Measurements from ENCODE around the gene P2RY8. TPM values are rescaled to one million over a fixed set of nuclear protein-coding genes. Genes with fewer than 3 reads are reported as not detected.

The P2RY8 gene
- polyA plus RNA-seq, 3 donors, result 18.9 to 40.0 (median 33.3) TPM

GRCh38 chrX:1450361-1451161 lies 86.4 kb downstream of the P2RY8 start:
- intact Hi-C loops (cut with micrococcal nuclease), result loop anchor here (5.0 to 10.0 kb wide), 6 partner anchors 57 to 1154 kb away; partner anchors contain the start of genes P2RY8 (in 1 of the 2) and SLC25A6 (in 1 of the 2)
- H3K4me2 ChIP-seq (replicated peaks; ENCODE audit: extremely low read depth, low read length, poor library complexity, severe bottlenecking), result no peak overlapping the region
- peaks cover 8% of the 10 kb centered on the region for H3K4me1 Mint-ChIP-seq

GRCh38 chrX:1449823-1450149 lies 87.2 kb downstream of the P2RY8 start:
- Histone ChIP-seq H2AFZ (ENCODE audit: insufficient read depth, low read depth, low read length, poor library complexity, severe bottlenecking) (no peak overlapping the region), H3K36me3 (replicated peaks in 1 of 2; ENCODE audit: control insufficient read depth in 1 of 2, insufficient read depth in 2 of 2, low read length in 2 of 2) (no peaks in the 10 kb centered on the region), H4K20me1 (ENCODE audit: insufficient read depth, low read length) (peaks cover 26% of the 10 kb centered on the region), H3K79me2 (ENCODE audit: insufficient read depth, low read length) (peaks cover 22% of the 10 kb centered on the region), H3K4me3 (replicated peaks in 1 of 3; ENCODE audit: low read depth in 2 of 3, low read length in 3 of 3) (no peak overlapping the region), H3K4me2 (replicated peaks; ENCODE audit: extremely low read depth, low read length, poor library complexity, severe bottlenecking) (no peak overlapping the region), H3K4me1 (ENCODE audit: control insufficient read depth in 1 of 2, insufficient read depth in 2 of 2, low read length in 2 of 2) (peaks cover 13 to 16% of the 10 kb centered on the region in 2 donors), H3K27me3 (ENCODE audit: control insufficient read depth in 2 of 2, insufficient read depth in 2 of 2, low read length in 2 of 2) (no peaks in the 10 kb centered on the region), H3K9me3 (replicated peaks in 1 of 2; ENCODE audit: control insufficient read depth in 1 of 2, insufficient read depth in 1 of 2, low read length in 2 of 2) (peaks cover 13 to 35% of the 10 kb centered on the region in 2 donors), H3K9ac (ENCODE audit: insufficient read depth, low read length, poor library complexity, severe bottlenecking) (no peak overlapping the region), H3K27ac (ENCODE audit: low read depth in 1 of 2, low read length in 2 of 2) (no peak overlapping the region)
- no peak for DNase-seq
- intact Hi-C loops (cut with micrococcal nuclease), result loop anchor here (5.0 to 10.0 kb wide), 7 partner anchors 47 to 1155 kb away; partner anchors contain the start of genes P2RY8 (in 1 of the 2) and SLC25A6 (in 1 of the 2)
- peak overlapping the region in 1 of 7 donors; percentile 59 for H3K27ac Mint-ChIP-seq
- peaks cover 13 to 27% of the 10 kb centered on the region in 2 donors for H3K36me3 Mint-ChIP-seq
- no peak overlapping the region for H3K4me3 Mint-ChIP-seq
- H3K4me1 Mint-ChIP-seq, result peaks cover 8% of the 10 kb centered on the region
- H3K9me3 Mint-ChIP-seq, result peaks cover 30 to 45% (median 40%) of the 10 kb centered on the region in 7 donors
- TF ChIP-seq CTCF (IDR thresholded peaks at IDR 0.05), result no peak
- 95% methylated on average over 2 of the region's 2 CpGs for WGBS (ENCODE audit: insufficient coverage)
- H3K27me3 Mint-ChIP-seq (ENCODE audit: low read depth in 3 of 3), result peaks cover 0 to 4% (median 4%) of the 10 kb centered on the region in 3 donors

More at GRCh38 chrX:1450361-1451161, 86.4 kb downstream of the P2RY8 start:
- DNase-seq, result peak in 1 of 3 donors; percentile 20
- Histone ChIP-seq H3K79me2 (ENCODE audit: insufficient read depth, low read length) (peaks cover 22% of the 10 kb centered on the region), H3K4me1 (ENCODE audit: control insufficient read depth in 1 of 2, insufficient read depth in 2 of 2, low read length in 2 of 2) (peaks cover 13 to 16% of the 10 kb centered on the region in 2 donors), H4K20me1 (ENCODE audit: insufficient read depth, low read length) (peaks cover 26% of the 10 kb centered on the region), H3K4me3 (replicated peaks in 1 of 3; ENCODE audit: low read depth in 2 of 3, low read length in 3 of 3) (no peak overlapping the region), H3K36me3 (replicated peaks in 1 of 2; ENCODE audit: control insufficient read depth in 1 of 2, insufficient read depth in 2 of 2, low read length in 2 of 2) (no peaks in the 10 kb centered on the region), H3K9me3 (replicated peaks in 1 of 2; ENCODE audit: control insufficient read depth in 1 of 2, insufficient read depth in 1 of 2, low read length in 2 of 2) (peaks cover 9 to 27% of the 10 kb centered on the region in 2 donors), H3K27me3 (ENCODE audit: control insufficient read depth in 2 of 2, insufficient read depth in 2 of 2, low read length in 2 of 2) (no peaks in the 10 kb centered on the region), H2AFZ (ENCODE audit: insufficient read depth, low read depth, low read length, poor library complexity, severe bottlenecking) (no peak overlapping the region), H3K27ac (ENCODE audit: low read depth in 1 of 2, low read length in 2 of 2) (no peak overlapping the region), H3K9ac (ENCODE audit: insufficient read depth, low read length, poor library complexity, severe bottlenecking) (no peak overlapping the region)
- H3K27ac Mint-ChIP-seq, result no peak overlapping the region
- WGBS (ENCODE audit: insufficient coverage), result 79% methylated on average over 8 of the region's 9 CpGs
- TF ChIP-seq CTCF (IDR thresholded peaks at IDR 0.05), result no peak
- H3K27me3 Mint-ChIP-seq (ENCODE audit: low read depth in 3 of 3), result peaks cover 0 to 6% (median 4%) of the 10 kb centered on the region in 3 donors
- no peak overlapping the region for H3K4me3 Mint-ChIP-seq
- peaks cover 25 to 38% (median 32%) of the 10 kb centered on the region in 7 donors for H3K9me3 Mint-ChIP-seq
- peaks cover 11 to 24% of the 10 kb centered on the region in 2 donors for H3K36me3 Mint-ChIP-seq

Data from CD14-positive monocyte (primary cell).